Measurements from ENCODE around the gene ALOX15.

DNA sequence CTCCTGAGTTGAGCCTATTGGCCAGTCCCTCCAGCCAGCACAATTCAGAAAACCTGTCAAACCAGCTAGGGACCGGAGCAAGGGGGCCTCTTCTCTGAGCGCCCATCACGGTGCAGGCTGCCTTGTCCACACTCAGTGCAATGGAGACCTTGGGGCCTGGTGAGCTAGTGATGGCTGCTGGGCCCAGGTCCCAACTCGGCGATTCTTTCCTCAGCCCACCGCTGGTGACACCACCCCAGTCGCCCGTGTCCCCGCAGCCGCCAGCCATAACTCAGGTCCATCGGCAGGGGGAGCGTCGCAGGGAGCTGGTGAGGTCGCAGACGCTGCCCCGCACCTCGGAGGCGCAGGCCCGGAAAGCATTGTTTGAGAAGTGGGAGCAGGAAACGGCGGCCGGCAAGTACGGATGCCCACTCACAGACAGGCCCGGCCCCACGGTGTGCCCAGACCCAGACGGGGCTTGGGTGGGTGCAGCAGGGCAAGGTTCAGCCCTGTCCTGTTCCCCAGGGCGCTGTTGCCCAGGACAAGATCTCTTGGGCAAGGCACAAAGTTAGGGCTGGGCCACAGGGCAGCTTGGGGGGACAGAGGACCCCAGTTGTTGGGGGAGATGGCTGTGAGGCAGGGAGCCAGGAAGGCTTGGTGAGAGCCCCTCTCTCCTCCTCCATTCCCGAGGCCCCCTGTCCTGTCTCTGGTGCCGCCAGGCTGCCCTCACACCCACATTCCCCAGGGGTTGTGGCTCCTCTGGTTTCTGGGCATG, 46.4 kb downstream of the ALOX15 start:
- no peak for TF ChIP-seq EZH2 (IDR thresholded peaks at IDR 0.05; ENCODE audit: low read length, unreplicated experiment)
- TF ChIP-seq, protein P1, sequence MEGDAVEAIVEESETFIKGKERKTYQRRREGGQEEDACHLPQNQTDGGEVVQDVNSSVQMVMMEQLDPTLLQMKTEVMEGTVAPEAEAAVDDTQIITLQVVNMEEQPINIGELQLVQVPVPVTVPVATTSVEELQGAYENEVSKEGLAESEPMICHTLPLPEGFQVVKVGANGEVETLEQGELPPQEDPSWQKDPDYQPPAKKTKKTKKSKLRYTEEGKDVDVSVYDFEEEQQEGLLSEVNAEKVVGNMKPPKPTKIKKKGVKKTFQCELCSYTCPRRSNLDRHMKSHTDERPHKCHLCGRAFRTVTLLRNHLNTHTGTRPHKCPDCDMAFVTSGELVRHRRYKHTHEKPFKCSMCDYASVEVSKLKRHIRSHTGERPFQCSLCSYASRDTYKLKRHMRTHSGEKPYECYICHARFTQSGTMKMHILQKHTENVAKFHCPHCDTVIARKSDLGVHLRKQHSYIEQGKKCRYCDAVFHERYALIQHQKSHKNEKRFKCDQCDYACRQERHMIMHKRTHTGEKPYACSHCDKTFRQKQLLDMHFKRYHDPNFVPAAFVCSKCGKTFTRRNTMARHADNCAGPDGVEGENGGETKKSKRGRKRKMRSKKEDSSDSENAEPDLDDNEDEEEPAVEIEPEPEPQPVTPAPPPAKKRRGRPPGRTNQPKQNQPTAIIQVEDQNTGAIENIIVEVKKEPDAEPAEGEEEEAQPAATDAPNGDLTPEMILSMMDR (conservative IDR thresholded peaks at IDR 0.05; ENCODE audit: low read depth, low read length), result 0 out of 2 replicates have a peak, but pooled peaks have one; percentile 23

Data from PC-3 (cell line).